HepG2 (cell line): ENCODE measurements around the gene ZDHHC14. TPM values are rescaled to one million over a fixed set of nuclear protein-coding genes. Genes with fewer than 3 reads are reported as not detected.

Experiments used
- ARID2 ChIP-seq: sonication (generic); formaldehyde crosslinking; IDR thresholded peaks from 2 replicates; pipeline ENCODE4 v1.8.1; 2022; ENCODE audit warnings: mild to moderate bottlenecking, missing genetic modification reagents, borderline replicate concordance
- ATF3 ChIP-seq: sonication (generic); formaldehyde crosslinking; IDR thresholded peaks from 2 replicates; pipeline ENCODE4 v1.4.0; 2020; ENCODE audit warnings: missing genetic modification reagents
- ATF7-NPFF ChIP-seq: sonication (generic); formaldehyde crosslinking; IDR thresholded peaks from 2 replicates; pipeline ENCODE4 v1.8.1; 2023; ENCODE audit warnings: mild to moderate bottlenecking, low read depth, missing genetic modification reagents, moderate library complexity
- CHD4 ChIP-seq: fragments of 200-600 bp; sonication (generic); IDR thresholded peaks from 2 replicates; pipeline ENCODE4 v1.7.0; 2017; ENCODE audit warnings: mild to moderate bottlenecking, low read length, borderline replicate concordance
- DZIP1 ChIP-seq: sonication (generic); formaldehyde crosslinking; IDR thresholded peaks from 2 replicates; pipeline ENCODE4 v1.5.0; 2020; ENCODE audit warnings: mild to moderate bottlenecking, missing genetic modification reagents
- FUBP1 ChIP-seq: sonication (generic); formaldehyde crosslinking; IDR thresholded peaks from 2 replicates; pipeline ENCODE4 v1.5.1; 2020; ENCODE audit warnings: missing genetic modification reagents, mild to moderate bottlenecking, borderline replicate concordance
- HHEX ChIP-seq: IDR thresholded peaks from 2 replicates; pipeline ENCODE4 v1.6.1; 2016; ENCODE audit warnings: control low read depth
- JUNB ChIP-seq: sonication (generic); formaldehyde crosslinking; IDR thresholded peaks from 2 replicates; pipeline ENCODE4 v1.8.0; 2022; ENCODE audit warnings: missing genetic modification reagents, mild to moderate bottlenecking, borderline replicate concordance
- NCOA1 ChIP-seq: sonication (generic); formaldehyde crosslinking; IDR thresholded peaks from 2 replicates; pipeline ENCODE4 v1.9.0; 2021; ENCODE audit warnings: missing genetic modification reagents
- PATZ1 ChIP-seq: sonication (generic); formaldehyde crosslinking; IDR thresholded peaks from 2 replicates; pipeline ENCODE4 v1.4.0; 2020; ENCODE audit warnings: missing genetic modification reagents
- PRMT3 ChIP-seq: sonication (generic); formaldehyde crosslinking; IDR thresholded peaks from 2 replicates; pipeline ENCODE4 v1.8.1; 2022; ENCODE audit warnings: low read depth, mild to moderate bottlenecking, moderate library complexity, missing genetic modification reagents, borderline replicate concordance
- RARG ChIP-seq: sonication (generic); formaldehyde crosslinking; IDR thresholded peaks from 2 replicates; pipeline ENCODE4 v1.4.0; 2020; ENCODE audit warnings: low read depth, mild to moderate bottlenecking, missing genetic modification reagents
- RFX5 ChIP-seq: IDR thresholded peaks from 2 replicates; pipeline ENCODE4 v1.6.1; 2011; ENCODE audit warnings: low read depth, low read length, improper control_type of control experiment
- SIX1 ChIP-seq: sonication (generic); formaldehyde crosslinking; IDR thresholded peaks from 2 replicates; pipeline ENCODE4 v1.4.0; 2020; ENCODE audit warnings: missing genetic modification reagents, borderline replicate concordance
- ZNF354B ChIP-seq: sonication (generic); formaldehyde crosslinking; IDR thresholded peaks from 2 replicates; pipeline ENCODE4 v1.8.0; 2022; ENCODE audit warnings: mild to moderate bottlenecking, missing genetic modification reagents
- ZNF570 ChIP-seq: sonication (generic); formaldehyde crosslinking; IDR thresholded peaks from 2 replicates; pipeline ENCODE4 v1.4.0; 2020; ENCODE audit warnings: mild to moderate bottlenecking, missing genetic modification reagents, borderline replicate concordance
- ZNF740 ChIP-seq: sonication (generic); formaldehyde crosslinking; IDR thresholded peaks from 2 replicates; pipeline ENCODE4 v1.4.0; 2020; ENCODE audit warnings: missing genetic modification reagents
- ZNF770 ChIP-seq: sonication (generic); formaldehyde crosslinking; IDR thresholded peaks from 2 replicates; pipeline ENCODE4 v1.5.0; 2020; ENCODE audit warnings: mild to moderate bottlenecking, missing genetic modification reagents
- polyA plus RNA-seq, 8 experiments: library from polyadenylated mRNA; depleted of rRNA in 3 of 8; stranded (reverse) in 7 of 8; unstranded in 1 of 8; fragments of >200 nt; fragmentation: Illumina TruSeq in 4 of 8; extraction: Trizol in 4 of 8; gene quantifications; 2 replicates each; pipeline versions ENCODE4 v1.2.1 to v1.2.3, GENCODE V29; 2011 to 2016; ENCODE audit warnings: low read depth in 4 of 8, missing spikeins in 1 of 8, mixed read lengths in 1 of 8; ENCODE audit not compliant: insufficient read depth in 1 of 8
- total RNA-seq, 5 experiments: library from RNA; depleted of rRNA; stranded (reverse); fragments of >200 nt; fragmentation: Illumina TruSeq; extraction: Trizol; gene quantifications; 2 replicates each; pipeline ENCODE4 v1.2.3, GENCODE V29; 2016; ENCODE audit warnings: low read depth in 1 of 5

The ZDHHC14 gene
- total and polyA plus RNA-seq, 2 of the 13 experiments (the other 11 are each of a cell fraction or from before 2014, with no cell fraction given) = 3.7 to 9.5 TPM

GRCh38 chr6:157539900-157540752 is 159.1 kb downstream of the ZDHHC14 start (continued):
- TF ChIP-seq DZIP1 (CRISPR knock-in tag) = no peak
- peak; percentile 39; the same call in 1 of the 2 replicates for TF ChIP-seq ZNF770 (CRISPR knock-in tag)
- TF ChIP-seq ATF7-NPFF = no peak
- no peak for TF ChIP-seq ZNF570 (CRISPR knock-in tag)
- no peak; the same call in 1 of the 2 replicates for TF ChIP-seq ZNF740
- no peak for TF ChIP-seq ATF3 (CRISPR knock-in tag)
- no peak for TF ChIP-seq JUNB (CRISPR knock-in tag)
- peak; percentile 60; the same call in 1 of the 2 replicates for TF ChIP-seq SIX1 (CRISPR knock-in tag)
- peak; percentile 82 for TF ChIP-seq PATZ1
- TF ChIP-seq HHEX (CRISPR knock-in tag) = no peak; the same call in 1 of the 2 replicates
- TF ChIP-seq ZNF354B = no peak
- no peak; the same call in 1 of the 2 replicates for TF ChIP-seq CHD4
- 0 out of 2 replicates have a peak, but pooled peaks have one; percentile 41 for TF ChIP-seq RFX5
- TF ChIP-seq RARG (CRISPR knock-in tag) = no peak
- 0 out of 2 replicates have a peak, but pooled peaks have one; percentile 66 for TF ChIP-seq ARID2
- TF ChIP-seq NCOA1 (CRISPR knock-in tag) = no peak
- TF ChIP-seq PRMT3 = 0 out of 2 replicates have a peak, but pooled peaks have one; percentile 77
- 0 out of 2 replicates have a peak, but pooled peaks have one; percentile 65 for TF ChIP-seq FUBP1 (CRISPR knock-in tag)
